Stimulated activated CD8-positive, alpha-beta memory T cell treated with anti-CD3 and anti-CD28 coated beads, Interleukin-4, amount 100 ng/mL, for 48 hours (primary cell): ENCODE results near the gene NOS1.

Source experiments
- DNase-seq: peaks from one replicate; pipeline ENCODE4 v3.0.0-alpha.2; 2020

The NOS1 gene

GRCh38 chr12:117166107-117166506 is 195.3 kb downstream of the NOS1 start:
- DNase-seq = no peak

GRCh38 chr12:117165342-117165741 is 196.1 kb downstream of the NOS1 start:
- no peak for DNase-seq

GRCh38 chr12:117162633-117163032 is 198.8 kb downstream of the NOS1 start:
- no peak for DNase-seq

- no peak for DNase-seq
Observed at GRCh38 chr12:117162167-117162539, 199.3 kb downstream of the NOS1 start.

GRCh38 chr12:117161460-117162166 is 199.8 kb downstream of the NOS1 start:
- no peak for DNase-seq

GRCh38 chr12:117159674-117160073 is 201.8 kb downstream of the NOS1 start:
- no peak for DNase-seq

- DNase-seq = no peak
Observed at GRCh38 chr12:117158911-117159553, 202.4 kb downstream of the NOS1 start.
